ENCODE results near the gene CLDN3.

- TF ChIP-seq, protein P1, sequence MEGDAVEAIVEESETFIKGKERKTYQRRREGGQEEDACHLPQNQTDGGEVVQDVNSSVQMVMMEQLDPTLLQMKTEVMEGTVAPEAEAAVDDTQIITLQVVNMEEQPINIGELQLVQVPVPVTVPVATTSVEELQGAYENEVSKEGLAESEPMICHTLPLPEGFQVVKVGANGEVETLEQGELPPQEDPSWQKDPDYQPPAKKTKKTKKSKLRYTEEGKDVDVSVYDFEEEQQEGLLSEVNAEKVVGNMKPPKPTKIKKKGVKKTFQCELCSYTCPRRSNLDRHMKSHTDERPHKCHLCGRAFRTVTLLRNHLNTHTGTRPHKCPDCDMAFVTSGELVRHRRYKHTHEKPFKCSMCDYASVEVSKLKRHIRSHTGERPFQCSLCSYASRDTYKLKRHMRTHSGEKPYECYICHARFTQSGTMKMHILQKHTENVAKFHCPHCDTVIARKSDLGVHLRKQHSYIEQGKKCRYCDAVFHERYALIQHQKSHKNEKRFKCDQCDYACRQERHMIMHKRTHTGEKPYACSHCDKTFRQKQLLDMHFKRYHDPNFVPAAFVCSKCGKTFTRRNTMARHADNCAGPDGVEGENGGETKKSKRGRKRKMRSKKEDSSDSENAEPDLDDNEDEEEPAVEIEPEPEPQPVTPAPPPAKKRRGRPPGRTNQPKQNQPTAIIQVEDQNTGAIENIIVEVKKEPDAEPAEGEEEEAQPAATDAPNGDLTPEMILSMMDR (conservative IDR thresholded peaks at IDR 0.05; ENCODE audit: low read depth, low read length) = no peak
- no peak for TF ChIP-seq EZH2 (IDR thresholded peaks at IDR 0.05; ENCODE audit: low read length, unreplicated experiment)
These were observed 48.7 kb downstream of the CLDN3 start for GRCh38 chr7:73721377-73721817.
